Measurements from ENCODE around the gene SEMA3E. TPM values are rescaled to one million over a fixed set of nuclear protein-coding genes. Genes with fewer than 3 reads are reported as not detected.
"Not testable (repeated sequence)": the region's sequence is repeated elsewhere in the genome, so short reads cannot be mapped to it uniquely, and the experiment has no call there.

The SEMA3E gene
- total RNA-seq, 2 experiments from 2014 or later: not detected

- POLR2A ChIA-PET: no interaction called here
- Mint-ChIP-seq H3K27ac (no peak overlapping the region), H3K27me3 (no peaks in the 10 kb centered on the region), H3K36me3 (ENCODE audit: low read depth) (no peaks in the 10 kb centered on the region), H3K4me3 (no peak overlapping the region), H3K4me1 (ENCODE audit: low read depth) (no peaks in the 10 kb centered on the region), H3K9me3 (peaks cover 5% of the 10 kb centered on the region)
- TF ChIP-seq, protein P1, sequence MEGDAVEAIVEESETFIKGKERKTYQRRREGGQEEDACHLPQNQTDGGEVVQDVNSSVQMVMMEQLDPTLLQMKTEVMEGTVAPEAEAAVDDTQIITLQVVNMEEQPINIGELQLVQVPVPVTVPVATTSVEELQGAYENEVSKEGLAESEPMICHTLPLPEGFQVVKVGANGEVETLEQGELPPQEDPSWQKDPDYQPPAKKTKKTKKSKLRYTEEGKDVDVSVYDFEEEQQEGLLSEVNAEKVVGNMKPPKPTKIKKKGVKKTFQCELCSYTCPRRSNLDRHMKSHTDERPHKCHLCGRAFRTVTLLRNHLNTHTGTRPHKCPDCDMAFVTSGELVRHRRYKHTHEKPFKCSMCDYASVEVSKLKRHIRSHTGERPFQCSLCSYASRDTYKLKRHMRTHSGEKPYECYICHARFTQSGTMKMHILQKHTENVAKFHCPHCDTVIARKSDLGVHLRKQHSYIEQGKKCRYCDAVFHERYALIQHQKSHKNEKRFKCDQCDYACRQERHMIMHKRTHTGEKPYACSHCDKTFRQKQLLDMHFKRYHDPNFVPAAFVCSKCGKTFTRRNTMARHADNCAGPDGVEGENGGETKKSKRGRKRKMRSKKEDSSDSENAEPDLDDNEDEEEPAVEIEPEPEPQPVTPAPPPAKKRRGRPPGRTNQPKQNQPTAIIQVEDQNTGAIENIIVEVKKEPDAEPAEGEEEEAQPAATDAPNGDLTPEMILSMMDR (IDR thresholded peaks at IDR 0.05): no peak
- CTCF ChIA-PET: no interaction called here
- ATAC-seq: no peak
- DNase-seq: no peak
- intact Hi-C loops (cut with micrococcal nuclease): no loop called here
These were observed 209.9 kb downstream of the SEMA3E start for GRCh38 chr7:83439026-83439425.

DNA sequence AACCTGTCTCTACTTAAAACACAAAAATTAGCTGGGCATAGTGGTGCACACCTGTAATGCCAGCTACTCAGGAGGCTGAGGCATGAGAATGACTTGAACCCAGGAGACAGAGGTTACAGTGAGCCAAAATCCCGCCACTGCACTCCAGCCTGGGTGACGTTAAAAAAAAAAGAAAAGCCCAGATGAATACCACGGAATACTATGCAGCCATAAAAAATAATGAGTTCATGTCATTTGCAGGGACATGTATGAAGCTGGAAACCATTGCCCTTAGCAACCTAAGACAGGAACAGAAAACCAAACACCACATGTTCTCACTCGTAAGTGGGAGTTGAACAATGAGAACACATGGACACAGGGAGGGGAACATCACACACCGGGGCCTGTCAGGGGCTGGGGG is 218.7 kb downstream of the SEMA3E start:
- intact Hi-C loops (cut with micrococcal nuclease); CTCF ChIA-PET; H3K9me3 Mint-ChIP-seq; H3K4me3 Mint-ChIP-seq; DNase-seq; H3K27ac Mint-ChIP-seq; H3K27me3 Mint-ChIP-seq; H3K36me3 Mint-ChIP-seq (ENCODE audit: low read depth); H3K4me1 Mint-ChIP-seq (ENCODE audit: low read depth); ATAC-seq: not testable (repeated sequence)
- POLR2A ChIA-PET: interaction anchor here (0.6 kb wide), 1 partner anchor 192 kb away, joined by 3 read pairs; no protein-coding TSS in a partner anchor

DNA sequence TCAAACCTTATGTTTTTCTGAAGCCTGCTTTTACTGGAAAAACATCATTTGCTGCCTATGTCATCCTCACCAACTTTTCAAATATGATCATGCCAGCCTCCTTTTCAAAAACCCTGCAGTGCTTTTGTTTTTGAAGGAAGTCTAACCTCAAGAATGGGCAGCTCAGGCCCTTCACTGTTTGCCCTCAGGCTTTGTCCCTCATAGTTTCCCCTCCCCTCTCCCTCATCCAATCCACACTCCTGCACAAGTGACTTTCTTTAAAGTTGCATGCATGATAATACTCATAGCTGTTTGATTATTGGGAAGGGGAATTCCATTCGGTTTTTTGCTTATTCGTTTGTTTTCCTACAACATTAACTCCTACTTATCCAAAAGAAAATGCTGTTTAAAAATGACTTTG is 219.4 kb downstream of the SEMA3E start:
- Mint-ChIP-seq H3K4me1 (ENCODE audit: low read depth) (no peaks in the 10 kb centered on the region), H3K4me3 (no peak overlapping the region), H3K27me3 (no peaks in the 10 kb centered on the region), H3K9me3 (peaks cover 2% of the 10 kb centered on the region), H3K27ac (no peak overlapping the region), H3K36me3 (ENCODE audit: low read depth) (no peaks in the 10 kb centered on the region)
- intact Hi-C loops (cut with micrococcal nuclease): no loop called here
- DNase-seq: no peak
- TF ChIP-seq, protein P1 (IDR thresholded peaks at IDR 0.05): no peak
- POLR2A ChIA-PET: no interaction called here
- CTCF ChIA-PET: interaction anchor here (1.6 kb wide), 1 partner anchor 14 kb away, joined by 3 read pairs; no protein-coding TSS in a partner anchor
- no peak for ATAC-seq

DNA sequence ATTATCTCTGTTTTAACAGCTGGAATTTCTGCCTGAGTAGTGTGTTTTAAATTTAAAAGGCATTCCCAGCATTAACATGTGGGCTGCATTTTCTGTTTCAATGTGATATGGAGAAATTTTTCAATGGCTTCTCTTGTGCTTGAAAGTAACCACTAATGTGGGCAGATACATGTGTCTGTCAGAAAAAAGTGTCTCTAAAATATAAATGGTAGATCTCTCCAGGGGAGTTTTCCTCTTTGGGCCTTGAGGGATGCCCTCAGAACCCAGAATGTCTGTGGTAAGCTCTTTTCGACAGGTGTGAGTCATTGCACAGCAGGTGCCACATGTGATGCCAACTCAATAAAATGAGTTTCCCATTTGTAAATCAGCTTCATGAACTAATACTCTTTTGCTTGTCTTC is 221.1 kb downstream of the SEMA3E start:
- no peak for ATAC-seq
- peaks cover 2% of the 10 kb centered on the region for H3K9me3 Mint-ChIP-seq
- ChIA-PET CTCF (interaction anchor here (1.4 kb wide), 1 partner anchor 16 kb away, joined by 3 read pairs; no protein-coding TSS in a partner anchor), POLR2A (no interaction called here)
- TF ChIP-seq, protein P1 (IDR thresholded peaks at IDR 0.05): no peak
- no peak for DNase-seq
- H3K36me3 Mint-ChIP-seq (ENCODE audit: low read depth): no peaks in the 10 kb centered on the region
- no peaks in the 10 kb centered on the region for H3K27me3 Mint-ChIP-seq
- H3K27ac Mint-ChIP-seq: no peak overlapping the region
- H3K4me1 Mint-ChIP-seq (ENCODE audit: low read depth): no peaks in the 10 kb centered on the region
- intact Hi-C loops (cut with micrococcal nuclease): no loop called here
- H3K4me3 Mint-ChIP-seq: no peak overlapping the region

- no peak for ATAC-seq
- Mint-ChIP-seq H3K36me3 (ENCODE audit: low read depth) (no peaks in the 10 kb centered on the region), H3K27me3 (no peaks in the 10 kb centered on the region), H3K4me1 (ENCODE audit: low read depth) (no peaks in the 10 kb centered on the region), H3K9me3 (peaks cover 2% of the 10 kb centered on the region), H3K27ac (no peak overlapping the region), H3K4me3 (no peak overlapping the region)
- CTCF ChIA-PET: no interaction called here
- DNase-seq: no peak
- POLR2A ChIA-PET: no interaction called here
- intact Hi-C loops (cut with micrococcal nuclease): no loop called here
- TF ChIP-seq, protein P1 (IDR thresholded peaks at IDR 0.05): no peak
These were observed 222.6 kb downstream of the SEMA3E start for GRCh38 chr7:83426325-83426724.

GRCh38 chr7:83419013-83419412 is 229.9 kb downstream of the SEMA3E start:
- H3K4me3 Mint-ChIP-seq: no peak overlapping the region
- DNase-seq (no peak), ATAC-seq (no peak)
- CTCF ChIA-PET: no interaction called here
- TF ChIP-seq, protein P1 (IDR thresholded peaks at IDR 0.05): no peak
- POLR2A ChIA-PET: no interaction called here
- H3K27me3 Mint-ChIP-seq: no peaks in the 10 kb centered on the region
- no peaks in the 10 kb centered on the region for H3K36me3 Mint-ChIP-seq (ENCODE audit: low read depth)
- no peak overlapping the region for H3K27ac Mint-ChIP-seq
- H3K9me3 Mint-ChIP-seq: peaks cover 6% of the 10 kb centered on the region
- intact Hi-C loops (cut with micrococcal nuclease): no loop called here
- no peaks in the 10 kb centered on the region for H3K4me1 Mint-ChIP-seq (ENCODE audit: low read depth)

Data from activated CD8-positive, alpha-beta T cell treated with anti-CD3 and anti-CD28 coated beads for 36 hours (primary cell).